Adrenal gland (tissue), 12 donors: ENCODE results near the gene GLT6D1. TPM values are rescaled to one million over a fixed set of nuclear protein-coding genes. Genes with fewer than 3 reads are reported as not detected.

Source experiments
- DNase-seq, 7 donors: peaks; one replicate each; pipeline ENCODE4 v3.0.0-alpha.2; 2019 to 2020
- H3K27ac ChIP-seq, 5 donors: fragments of 200-600 bp; sonication (generic) in 4 of 5; 1 replicate in 3 of 5; 2 replicates in 2 of 5; pipeline versions ENCODE4 v1.5.1 to v1.8.0; 2016 to 2020; ENCODE audit warnings: mild to moderate bottlenecking in 1 of 5
- H3K27me3 ChIP-seq: fragments of 200-600 bp; 2 replicates; pipeline ENCODE4 v1.8.0; 2021
- H3K36me3 ChIP-seq, 2 donors: fragments of 200-600 bp; replicated peaks in 1 of 2; 1 replicate in 1 of 2; 2 replicates in 1 of 2; pipeline versions ENCODE4 v1.5.1 to v1.8.0; 2018 to 2022
- H3K4me1 ChIP-seq, 2 donors: fragments of 200-600 bp; replicated peaks in 1 of 2; 1 replicate in 1 of 2; 2 replicates in 1 of 2; pipeline versions ENCODE4 v1.5.1 to v1.8.0; 2018 to 2021
- H3K4me3 ChIP-seq, 4 donors: fragments of 200-600 bp; sonication (generic) in 3 of 4; one replicate each; pipeline ENCODE4 v1.5.1; 2016 to 2018
- H3K9me3 ChIP-seq, 3 donors: fragments of 200-600 bp; sonication (generic) in 1 of 3; replicated peaks in 1 of 3; 1 replicate in 2 of 3; 2 replicates in 1 of 3; pipeline versions ENCODE4 v1.5.1 to v1.8.0; 2016 to 2021
- POLR2A ChIP-seq, 2 donors: fragments of 450-650 bp; IDR thresholded peaks; one replicate each; pipeline ENCODE4 v1.6.1; 2017; ENCODE audit warnings: antibody characterized with exemption in 2 of 2, mild to moderate bottlenecking in 2 of 2, moderate library complexity in 1 of 2
- WGBS, 4 donors: extraction: QIAGEN DNeasy Blood & Tissue Kit in 2 of 4; methylation state at CpG; one replicate each; pipeline versions ENCODE4 v1.1.5 to v1.1.7; 2013 to 2017; 5-methylcytosine and 5-hydroxymethylcytosine counted together
- intact Hi-C, 2 donors: fragments of 100-400 bp; cut with DNase I; formaldehyde crosslinking; loops; one replicate each; pipeline versions ENCODE4 v1.14.1 to v1.15.0; 2022 to 2023
- polyA plus RNA-seq, 3 donors: library from polyadenylated mRNA; stranded (reverse); fragments of 200-250 nt in 2 of 3; fragments of 350-450 nt in 1 of 3; fragmentation: Illumina TruSeq in 1 of 3; extraction: RNeasy Lipid Tissue Mini Kit (QIAGEN cat#74804) in 1 of 3; gene quantifications; one replicate each; pipeline ENCODE4 v1.2.3, GENCODE V29; 2013 to 2014
- total RNA-seq, 9 donors: library from RNA; depleted of rRNA in 4 of 9; stranded (reverse); fragments of >200 nt in 4 of 9; fragments of 120-200 nt in 1 of 9; fragmentation: NEBNext Ultra II Directional in 1 of 9; extraction: Animal tissue kit (Norgen Biotek cat#: 25700) in 1 of 9; gene quantifications; one replicate each; pipeline versions ENCODE4 v1.1.0 to v1.2.4, GENCODE V29; 2013 to 2023
- TF ChIP-seq, protein P1 (sequence below), 6 experiments: fragments of 450-650 bp in 4 of 6; fragments of 200-600 bp in 2 of 6; sonication (generic) in 1 of 6; IDR thresholded peaks; 1 replicate in 5 of 6; 2 replicates in 1 of 6; pipeline versions ENCODE4 v1.5.1 to v1.8.0; 2016 to 2021; ENCODE audit warnings: antibody characterized with exemption in 6 of 6, mild to moderate bottlenecking in 2 of 6, moderate library complexity in 1 of 6
- donor health status: healthy with polysubstance abuse.
- donor health status: Bipolar disorder and iron deficiency.
- donor health status: DM: yes; HTN: yes; CAD: no.
- donor health status: DM: no; HTN: no; CAD: no.
- donor health status: DM: no; HTN: no; CAD: no.
- donor health status: DM: yes; HTN: yes; CAD: no.

Gene GLT6D1
- total and polyA plus RNA-seq, 12 donors, result not detected

DNA sequence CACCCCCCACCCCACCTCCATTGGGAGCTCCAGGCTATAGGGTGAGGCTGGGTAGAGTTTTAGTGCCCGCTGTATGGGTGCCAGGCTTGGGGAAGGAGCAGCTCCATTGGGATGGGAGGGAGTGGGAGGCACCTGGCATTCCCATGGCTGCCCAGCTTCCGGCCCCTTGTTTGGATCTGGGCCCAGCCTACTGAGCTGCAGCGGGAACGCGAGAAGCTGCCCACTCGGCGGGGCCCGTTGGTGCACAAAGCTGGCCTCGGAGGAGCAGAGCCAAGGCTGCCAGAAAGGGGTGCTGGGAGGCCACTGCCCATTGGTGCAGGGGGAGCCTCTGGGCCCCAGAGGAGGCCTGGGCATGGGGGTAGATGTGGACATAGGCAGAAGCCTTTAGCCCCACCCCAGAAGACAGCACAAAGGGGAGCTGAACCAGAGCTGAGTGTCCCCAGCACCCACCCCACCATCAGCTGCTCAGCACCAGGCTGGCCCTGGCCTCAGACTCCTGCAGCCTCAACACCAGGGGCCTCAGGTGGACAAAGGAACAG, 28.2 kb upstream of the GLT6D1 start:
- TF ChIP-seq, protein P1, sequence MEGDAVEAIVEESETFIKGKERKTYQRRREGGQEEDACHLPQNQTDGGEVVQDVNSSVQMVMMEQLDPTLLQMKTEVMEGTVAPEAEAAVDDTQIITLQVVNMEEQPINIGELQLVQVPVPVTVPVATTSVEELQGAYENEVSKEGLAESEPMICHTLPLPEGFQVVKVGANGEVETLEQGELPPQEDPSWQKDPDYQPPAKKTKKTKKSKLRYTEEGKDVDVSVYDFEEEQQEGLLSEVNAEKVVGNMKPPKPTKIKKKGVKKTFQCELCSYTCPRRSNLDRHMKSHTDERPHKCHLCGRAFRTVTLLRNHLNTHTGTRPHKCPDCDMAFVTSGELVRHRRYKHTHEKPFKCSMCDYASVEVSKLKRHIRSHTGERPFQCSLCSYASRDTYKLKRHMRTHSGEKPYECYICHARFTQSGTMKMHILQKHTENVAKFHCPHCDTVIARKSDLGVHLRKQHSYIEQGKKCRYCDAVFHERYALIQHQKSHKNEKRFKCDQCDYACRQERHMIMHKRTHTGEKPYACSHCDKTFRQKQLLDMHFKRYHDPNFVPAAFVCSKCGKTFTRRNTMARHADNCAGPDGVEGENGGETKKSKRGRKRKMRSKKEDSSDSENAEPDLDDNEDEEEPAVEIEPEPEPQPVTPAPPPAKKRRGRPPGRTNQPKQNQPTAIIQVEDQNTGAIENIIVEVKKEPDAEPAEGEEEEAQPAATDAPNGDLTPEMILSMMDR (IDR thresholded peaks at IDR 0.05), result no peak
- no peak for TF ChIP-seq POLR2A (IDR thresholded peaks at IDR 0.05)
- Histone ChIP-seq H3K36me3 (no peaks in the 10 kb centered on the region), H3K4me1 (no peaks in the 10 kb centered on the region), H3K27me3 (no peaks in the 10 kb centered on the region), H3K4me3 (no peak overlapping the region), H3K9me3 (no peaks in the 10 kb centered on the region), H3K27ac (no peak overlapping the region)
- 74 to 100% (median 87%) methylated on average over 1 to 9 of the region's 9 CpGs for WGBS, 4 donors
- intact Hi-C loops, result no loop called here
- no peak for DNase-seq

GRCh38 chr9:135666534-135667462, 27.5 kb upstream of the GLT6D1 start:
- Histone ChIP-seq H3K36me3 (no peaks in the 10 kb centered on the region), H3K27ac (no peak overlapping the region), H3K4me3 (no peak overlapping the region), H3K4me1 (no peaks in the 10 kb centered on the region), H3K27me3 (no peaks in the 10 kb centered on the region), H3K9me3 (no peaks in the 10 kb centered on the region)
- 59 to 71% (median 62%) methylated on average over 16 to 29 of the region's 29 CpGs for WGBS, 4 donors
- DNase-seq, result no peak
- intact Hi-C loops, result no loop called here
- TF ChIP-seq, protein P1 (IDR thresholded peaks at IDR 0.05), result no peak
- no peak for TF ChIP-seq POLR2A (IDR thresholded peaks at IDR 0.05)

DNA sequence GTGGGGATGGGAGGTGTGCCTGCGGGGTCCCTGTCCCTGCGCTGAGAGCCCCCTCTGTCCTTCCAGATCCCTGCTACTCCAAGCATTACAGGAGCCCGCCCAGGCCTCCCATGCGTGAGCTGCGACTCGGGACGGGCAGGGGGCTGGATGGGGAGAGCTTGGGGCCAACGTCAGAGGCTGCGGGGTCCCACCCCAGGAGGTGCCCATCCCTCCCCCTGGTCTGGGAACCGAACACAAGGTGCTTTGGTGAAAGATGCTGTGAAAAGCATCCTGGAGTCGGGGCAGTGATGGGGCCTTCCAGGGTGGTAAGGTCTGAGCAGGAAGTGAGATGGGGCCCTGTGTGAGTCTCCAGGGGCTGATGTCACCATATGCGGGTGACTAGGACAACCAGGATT, 26.5 kb upstream of the GLT6D1 start:
- H3K4me3 ChIP-seq, result no peak overlapping the region
- no peaks in the 10 kb centered on the region for H3K9me3 ChIP-seq
- intact Hi-C loops, result no loop called here
- no peak for DNase-seq
- TF ChIP-seq, protein P1 (IDR thresholded peaks at IDR 0.05), result no peak
- no peak for TF ChIP-seq POLR2A (IDR thresholded peaks at IDR 0.05)
- no peaks in the 10 kb centered on the region for H3K4me1 ChIP-seq
- 69 to 82% (median 73%) methylated on average over 9 to 12 of the region's 12 CpGs for WGBS, 4 donors
- no peaks in the 10 kb centered on the region for H3K27me3 ChIP-seq
- no peak overlapping the region for H3K27ac ChIP-seq
- H3K36me3 ChIP-seq, result no peaks in the 10 kb centered on the region

GRCh38 chr9:135664801-135665794, 25.8 kb upstream of the GLT6D1 start:
- no peak for DNase-seq
- Histone ChIP-seq H3K27me3 (no peaks in the 10 kb centered on the region), H3K4me1 (no peaks in the 10 kb centered on the region), H3K27ac (no peak overlapping the region), H3K36me3 (no peaks in the 10 kb centered on the region), H3K4me3 (no peak overlapping the region), H3K9me3 (no peaks in the 10 kb centered on the region)
- intact Hi-C loops, result no loop called here
- no peak for TF ChIP-seq POLR2A (IDR thresholded peaks at IDR 0.05)
- TF ChIP-seq, protein P1 (IDR thresholded peaks at IDR 0.05), result no peak
- 71 to 81% (median 74%) methylated on average over 21 to 32 of the region's 32 CpGs for WGBS, 4 donors
